H1 (cell line): ENCODE results near the gene DEXI. TPM values are rescaled to one million over a fixed set of nuclear protein-coding genes. Genes with fewer than 3 reads are reported as not detected.

Experiments
- CTCF ChIA-PET: fragments of 300-600 bp; sonication (Branson Sonifier 250); formaldehyde crosslinking; loops from one replicate; lab custom pipeline; 2021; ENCODE audit not compliant: partially characterized antibody; lab: Charles Lee
- POLR2A ChIA-PET: fragments of 300-600 bp; sonication (Branson Sonifier 250); formaldehyde crosslinking; loops from one replicate; lab custom pipeline; 2021; ENCODE audit warnings: inconsistent platforms; ENCODE audit not compliant: partially characterized antibody; lab: Charles Lee
- DNase-seq, 2 experiments: peaks; one replicate each; pipeline versions ENCODE4 v3.0.0 to v3.0.0-alpha.2; 2010 to 2022; ENCODE audit warnings: low spot score in 2 of 2, low read depth in 1 of 2, mixed read lengths in 1 of 2
- FAIRE-seq: peaks from 2 replicates; lab custom pipeline; 2011; peaks lifted over from hg19 to GRCh38; lab: Jason Lieb, UNC
- H2AFZ ChIP-seq: 2 replicates; pipeline ENCODE4 v1.8.1; 2012; ENCODE audit warnings: low read length, inconsistent platforms
- H2AK5ac ChIP-seq: 2 replicates; pipeline ENCODE4 v1.6.1; 2013; ENCODE audit warnings: low read depth, low read length
- H2BK120ac ChIP-seq: replicated peaks from 2 replicates; pipeline ENCODE3; 2013; ENCODE audit warnings: low read depth, low read length, inconsistent platforms
- H2BK12ac ChIP-seq: 2 replicates; pipeline ENCODE4 v1.6.1; 2013; ENCODE audit warnings: low read depth, low read length
- H2BK15ac ChIP-seq: 2 replicates; pipeline ENCODE4 v1.6.1; 2013; ENCODE audit warnings: low read length
- H2BK20ac ChIP-seq: 2 replicates; pipeline ENCODE4 v1.6.1; 2013; ENCODE audit warnings: low read length
- H2BK5ac ChIP-seq: 2 replicates; pipeline ENCODE4 v1.6.1; 2013; ENCODE audit warnings: low read depth, low read length
- H3K14ac ChIP-seq: 2 replicates; pipeline ENCODE4 v1.6.1; 2013; ENCODE audit warnings: inconsistent platforms; ENCODE audit not compliant: insufficient read length
- H3K18ac ChIP-seq: 2 replicates; pipeline ENCODE4 v1.6.1; 2013; ENCODE audit warnings: low read length; ENCODE audit errors: extremely low read depth
- H3K23ac ChIP-seq: 2 replicates; pipeline ENCODE4 v1.6.1; 2013; ENCODE audit warnings: inconsistent platforms; ENCODE audit not compliant: insufficient read length
- H3K23me2 ChIP-seq: 2 replicates; pipeline ENCODE4 v1.6.1; 2013; ENCODE audit warnings: low read depth, low read length
- H3K27ac ChIP-seq: 2 replicates; pipeline ENCODE4 v1.6.1; 2011; ENCODE audit warnings: low read depth, low read length, inconsistent platforms
- H3K27me3 ChIP-seq, 4 experiments: replicated peaks in 1 of 4; 1 replicate in 1 of 4; 2 replicates in 3 of 4; pipeline versions ENCODE4 v1.6.1 to v1.8.1; 2011 to 2013; ENCODE audit warnings: low read length in 3 of 4, mild to moderate bottlenecking in 3 of 4, inconsistent platforms in 2 of 4, mixed read lengths in 2 of 4, moderate library complexity in 1 of 4; ENCODE audit not compliant: control insufficient read depth in 3 of 4, insufficient read depth in 3 of 4; ENCODE audit errors: extremely low read depth in 1 of 4
- H3K36me3 ChIP-seq, 4 experiments: 2 replicates each; pipeline versions ENCODE4 v1.6.1 to v1.8.1; 2011 to 2013; ENCODE audit warnings: mild to moderate bottlenecking in 4 of 4, low read length in 3 of 4, moderate library complexity in 2 of 4, control low read depth in 1 of 4, inconsistent platforms in 1 of 4; ENCODE audit not compliant: insufficient read depth in 4 of 4, control insufficient read depth in 2 of 4
- H3K4ac ChIP-seq: replicated peaks from 2 replicates; pipeline ENCODE3; 2013; ENCODE audit warnings: low read length, low read depth, mixed read lengths, inconsistent platforms; ENCODE audit not compliant: insufficient read length
- H3K4me1 ChIP-seq, 4 experiments: replicated peaks in 1 of 4; 1 replicate in 1 of 4; 2 replicates in 3 of 4; pipeline versions ENCODE4 v1.6.1 to v1.8.1; 2011 to 2013; ENCODE audit warnings: low read length in 3 of 4, inconsistent platforms in 2 of 4, mixed read lengths in 1 of 4; ENCODE audit not compliant: insufficient read depth in 4 of 4, control insufficient read depth in 3 of 4
- H3K4me2 ChIP-seq, 2 experiments: 2 replicates each; pipeline versions ENCODE4 v1.6.1 to v1.8.1; 2011 to 2013; ENCODE audit warnings: low read depth in 2 of 2, low read length in 2 of 2, control low read depth in 1 of 2, inconsistent platforms in 1 of 2, mild to moderate bottlenecking in 1 of 2; ENCODE audit not compliant: insufficient read depth in 1 of 2
- H3K4me3 ChIP-seq, 4 experiments: fragments of 200-600, 300-600 bp in 1 of 4; sonication (generic), shearing (Covaris generic), sonication (Bioruptor Twin) in 1 of 4; 2 replicates each; pipeline versions ENCODE4 v1.5.1 to v1.8.1; 2011 to 2016; ENCODE audit warnings: low read length in 4 of 4, low read depth in 3 of 4, control low read depth in 2 of 4, inconsistent platforms in 2 of 4, mild to moderate bottlenecking in 2 of 4, mixed read lengths in 1 of 4, moderate library complexity in 1 of 4; ENCODE audit not compliant: insufficient read depth in 2 of 4; ENCODE audit errors: extremely low read depth in 1 of 4
- H3K56ac ChIP-seq: replicated peaks from 2 replicates; pipeline ENCODE3; 2013; ENCODE audit warnings: low read depth, mild to moderate bottlenecking, mixed read lengths, low read length, inconsistent platforms; ENCODE audit not compliant: insufficient read length
- H3K79me1 ChIP-seq: 2 replicates; pipeline ENCODE4 v1.6.1; 2013; ENCODE audit warnings: low read depth, low read length, control low read depth
- H3K79me2 ChIP-seq, 2 experiments: 2 replicates each; pipeline versions ENCODE4 v1.6.1 to v1.8.1; 2012 to 2013; ENCODE audit warnings: low read length in 2 of 2, mild to moderate bottlenecking in 2 of 2, inconsistent platforms in 1 of 2; ENCODE audit not compliant: insufficient read depth in 2 of 2, control insufficient read depth in 1 of 2
- H3K9ac ChIP-seq, 4 experiments: replicated peaks in 1 of 4; 1 replicate in 1 of 4; 2 replicates in 3 of 4; pipeline versions ENCODE4 v1.6.1 to v1.8.1; 2011 to 2013; ENCODE audit warnings: low read depth in 3 of 4, low read length in 3 of 4, control low read depth in 2 of 4, mild to moderate bottlenecking in 2 of 4, moderate library complexity in 2 of 4, inconsistent platforms in 1 of 4; ENCODE audit errors: extremely low read depth in 1 of 4
- H3K9me3 ChIP-seq, 2 experiments: 2 replicates each; pipeline versions ENCODE4 v1.6.1 to v1.8.1; 2012 to 2013; ENCODE audit warnings: mild to moderate bottlenecking in 2 of 2, moderate library complexity in 2 of 2, control low read depth in 1 of 2, inconsistent platforms in 1 of 2, low read depth in 1 of 2, low read length in 1 of 2, mixed read lengths in 1 of 2; ENCODE audit not compliant: insufficient read depth in 2 of 2
- H4K20me1 ChIP-seq, 2 experiments: replicated peaks in 1 of 2; 2 replicates each; pipeline versions ENCODE3 to v1.8.1; 2011 to 2013; ENCODE audit warnings: inconsistent platforms in 2 of 2, low read length in 2 of 2, mild to moderate bottlenecking in 1 of 2; ENCODE audit not compliant: insufficient read depth in 2 of 2, control insufficient read depth in 1 of 2
- H4K5ac ChIP-seq: 2 replicates; pipeline ENCODE4 v1.6.1; 2013; ENCODE audit warnings: low read length, low read depth, mixed read lengths, inconsistent platforms; ENCODE audit not compliant: insufficient read length
- H4K8ac ChIP-seq: 2 replicates; pipeline ENCODE4 v1.8.0; 2013; ENCODE audit warnings: mild to moderate bottlenecking, moderate library complexity, low read length, inconsistent platforms; ENCODE audit not compliant: insufficient read depth; ENCODE audit errors: extremely low read depth
- H4K91ac ChIP-seq: replicated peaks from 2 replicates; pipeline ENCODE3; 2013; ENCODE audit warnings: low read length, mixed read lengths, inconsistent platforms; ENCODE audit not compliant: insufficient read length
- RAD21 ChIP-seq, 2 experiments: IDR thresholded peaks in 1 of 2; conservative IDR thresholded peaks in 1 of 2; 2 replicates each; pipeline ENCODE4 v1.6.1; 2011; ENCODE audit warnings: low read depth in 2 of 2, low read length in 2 of 2, improper control_type of control experiment in 1 of 2, inconsistent platforms in 1 of 2, mild to moderate bottlenecking in 1 of 2, moderate library complexity in 1 of 2
- WGBS, 2 experiments: shearing (Covaris generic) in 1 of 2; methylation state at CpG; one replicate each; pipeline versions ENCODE4 v1.1.6 to v1.1.7; 2013 to 2015; ENCODE audit warnings: low lambda C conversion rate in 2 of 2, mixed read lengths in 2 of 2, inconsistent platforms in 1 of 2, low coverage in 1 of 2, missing lambda C conversion rate in 1 of 2; ENCODE audit not compliant: insufficient replicate concordance in 2 of 2, insufficient coverage in 1 of 2, insufficient read length in 1 of 2; ENCODE audit errors: extremely low coverage in 1 of 2, missing lambda C conversion rate in 1 of 2; 5-methylcytosine and 5-hydroxymethylcytosine counted together
- polyA plus RNA-seq, 7 experiments: library from polyadenylated mRNA; depleted of rRNA in 3 of 7; stranded (reverse) in 5 of 7; unstranded in 2 of 7; fragments of >200 nt in 5 of 7; fragments of 200-250 nt in 2 of 7; gene quantifications; 1 replicate in 5 of 7; 2 replicates in 1 of 7; 4 replicates in 1 of 7; pipeline versions ENCODE4 v1.2.1 to v1.2.3, GENCODE V29; 2011 to 2013; ENCODE audit warnings: missing spikeins in 2 of 7, mixed read lengths in 2 of 7
- total RNA-seq: library from RNA; stranded (reverse); fragmentation: NEBNext Ultra II Directional; extraction: Animal tissue kit (Norgen Biotek cat#: 25700); gene quantifications from 2 replicates; pipeline ENCODE4 v1.2.1, GENCODE V29; 2021
- TF ChIP-seq, protein P1 (sequence below): IDR thresholded peaks from 2 replicates; pipeline ENCODE4 v1.6.1; 2012; ENCODE audit warnings: low read length, inconsistent platforms

The DEXI gene
- total and polyA plus RNA-seq, 2 of the 8 experiments (the other 6 are each of a cell fraction or from before 2014, with no cell fraction given), result 39.5 to 47.3 TPM

DNA sequence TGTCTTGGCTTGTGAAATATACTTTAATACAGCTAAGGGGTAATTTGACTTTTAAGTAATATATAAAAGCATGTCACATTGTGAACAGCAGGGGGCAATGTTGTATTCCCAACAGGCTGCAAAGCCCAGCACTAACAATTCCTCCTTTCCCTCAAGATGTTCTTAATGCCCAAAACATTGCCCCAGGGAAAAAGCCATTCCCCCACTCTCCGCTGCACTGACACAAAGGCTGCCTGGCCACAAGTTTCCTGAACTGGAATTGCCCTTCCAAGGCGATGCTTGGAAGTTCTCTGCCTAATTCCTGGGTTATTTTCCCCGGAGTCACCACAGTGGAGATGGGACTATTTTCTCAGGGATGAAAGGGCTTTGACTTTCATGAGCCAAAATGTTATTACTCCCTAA, 29.3 kb upstream of the DEXI start:
- FAIRE-seq (no peak), DNase-seq (no peak)
- Histone ChIP-seq H2BK12ac (no peak overlapping the region), H4K5ac (no peak overlapping the region), H3K79me2 (no peaks in the 10 kb centered on the region), H3K14ac (no peak overlapping the region), H2BK120ac (no peak overlapping the region), H3K4me2 (no peak overlapping the region), H4K20me1 (peaks cover 0 to 3% of the 10 kb centered on the region in 2 experiments), H3K4me3 (no peak overlapping the region), H4K91ac (no peak overlapping the region), H2AFZ (no peak overlapping the region), H2BK5ac (no peak overlapping the region), H3K23ac (no peak overlapping the region), H3K4me1 (peaks cover 0 to 2% (median 0%) of the 10 kb centered on the region in 4 experiments; a peak in 2 of 7 replicates), H3K23me2 (no peaks in the 10 kb centered on the region), H3K9ac (no peak overlapping the region), H3K79me1 (no peaks in the 10 kb centered on the region), H3K27ac (no peak overlapping the region), H3K4ac (no peak overlapping the region), H3K18ac (no peak overlapping the region), H2BK20ac (no peak overlapping the region), H4K8ac (peak overlapping the region; percentile 68; the same call in 1 of the 2 replicates), H2BK15ac (no peak overlapping the region), H3K36me3 (peaks cover 0 to 3% (median 0%) of the 10 kb centered on the region in 4 experiments; a peak in 1 of 8 replicates), H2AK5ac (no peak overlapping the region), H3K27me3 (no peaks in the 10 kb centered on the region), H3K56ac (no peak overlapping the region), H3K9me3 (no peaks in the 10 kb centered on the region)
- WGBS, 2 experiments, result 58% methylated on average over 3 of the region's 3 CpGs; no CpG with 5 or more reads in 1 of the 2 experiments
- CTCF ChIA-PET, result interaction anchor here (0.6 to 8.2 kb wide), 34 partner anchors 9 to 431 kb away, joined by 3 to 67 read pairs (median 4); partner anchors contain the start of gene SOCS1
- POLR2A ChIA-PET, result interaction anchor here (0.6 to 1.3 kb wide), 2 partner anchors 222 to 280 kb away, joined by 3 to 4 read pairs; no protein-coding TSS in a partner anchor
- peak; percentile 81 to 84 for TF ChIP-seq RAD21 (IDR thresholded peaks at IDR 0.05 in 1 of 2, conservative IDR thresholded peaks at IDR 0.05 in 1 of 2; ENCODE audit: low read depth in 2 of 2, low read length in 2 of 2)
- TF ChIP-seq, protein P1, sequence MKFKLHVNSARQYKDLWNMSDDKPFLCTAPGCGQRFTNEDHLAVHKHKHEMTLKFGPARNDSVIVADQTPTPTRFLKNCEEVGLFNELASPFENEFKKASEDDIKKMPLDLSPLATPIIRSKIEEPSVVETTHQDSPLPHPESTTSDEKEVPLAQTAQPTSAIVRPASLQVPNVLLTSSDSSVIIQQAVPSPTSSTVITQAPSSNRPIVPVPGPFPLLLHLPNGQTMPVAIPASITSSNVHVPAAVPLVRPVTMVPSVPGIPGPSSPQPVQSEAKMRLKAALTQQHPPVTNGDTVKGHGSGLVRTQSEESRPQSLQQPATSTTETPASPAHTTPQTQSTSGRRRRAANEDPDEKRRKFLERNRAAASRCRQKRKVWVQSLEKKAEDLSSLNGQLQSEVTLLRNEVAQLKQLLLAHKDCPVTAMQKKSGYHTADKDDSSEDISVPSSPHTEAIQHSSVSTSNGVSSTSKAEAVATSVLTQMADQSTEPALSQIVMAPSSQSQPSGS, result no peak
